Hematopoietic multipotent progenitor cell treated with erythropoietin and hydrocortisone succinate and interleukin-3 and kit ligand, for 15 days (in vitro differentiated cells): ENCODE results near the gene TSPAN3.

Experiments used
- DNase-seq: peaks from one replicate; pipeline ENCODE4 v3.0.0-alpha.2; 2015; ENCODE audit warnings: low spot score

The TSPAN3 gene

DNA sequence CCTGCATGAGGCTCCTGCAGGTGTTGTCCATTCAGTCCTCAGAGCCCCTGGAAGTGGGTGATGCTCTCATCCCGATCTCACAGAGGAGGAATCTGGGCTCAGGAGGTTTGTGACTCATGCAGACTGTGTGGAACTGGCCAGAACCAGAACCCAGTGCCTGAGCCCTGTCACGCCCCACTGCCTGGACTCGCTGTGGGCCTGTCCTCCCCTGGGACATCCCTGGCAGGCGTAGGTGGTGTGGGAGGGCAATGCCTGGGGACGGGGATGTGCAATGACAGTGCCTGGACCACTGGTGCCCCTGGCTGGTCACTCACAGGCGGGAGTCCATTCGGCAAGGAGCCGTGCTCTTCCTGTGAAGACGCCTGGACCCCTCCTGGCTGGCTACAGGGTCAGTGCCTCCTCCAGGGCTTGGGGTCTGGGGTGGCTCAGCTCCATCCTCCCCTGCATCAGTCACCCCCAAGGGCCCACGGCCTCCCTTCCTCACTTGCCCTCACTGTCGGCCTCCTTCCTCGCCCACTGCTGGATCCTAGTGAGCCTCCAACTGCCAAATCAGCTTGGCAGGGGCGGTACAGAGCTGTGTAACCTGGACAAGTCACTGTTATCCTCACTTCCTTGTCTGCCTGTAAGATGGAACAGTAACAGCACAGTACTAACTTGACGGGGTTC is 61.1 kb downstream of the TSPAN3 start:
- no peak for DNase-seq

DNA sequence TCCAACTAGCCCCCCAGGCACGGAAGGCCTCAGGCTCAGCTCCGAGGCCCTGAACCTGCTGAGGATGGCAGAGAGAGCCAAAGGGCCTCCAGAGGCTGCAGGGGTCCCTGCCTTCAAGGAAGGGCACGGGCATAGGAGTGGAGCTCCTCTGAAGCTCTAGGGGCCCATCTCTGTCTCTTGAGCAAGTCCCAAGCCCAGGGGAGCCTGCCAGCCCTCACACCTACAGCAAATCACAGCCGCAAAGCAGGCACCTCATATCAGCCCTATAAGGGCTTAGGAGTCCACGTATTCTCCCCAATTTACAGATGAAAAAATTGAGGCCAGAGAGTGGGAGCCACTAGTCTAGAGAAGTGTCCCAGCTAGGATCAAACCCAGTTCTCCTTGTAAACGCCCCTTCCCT is 61.7 kb downstream of the TSPAN3 start:
- no peak for DNase-seq

DNA sequence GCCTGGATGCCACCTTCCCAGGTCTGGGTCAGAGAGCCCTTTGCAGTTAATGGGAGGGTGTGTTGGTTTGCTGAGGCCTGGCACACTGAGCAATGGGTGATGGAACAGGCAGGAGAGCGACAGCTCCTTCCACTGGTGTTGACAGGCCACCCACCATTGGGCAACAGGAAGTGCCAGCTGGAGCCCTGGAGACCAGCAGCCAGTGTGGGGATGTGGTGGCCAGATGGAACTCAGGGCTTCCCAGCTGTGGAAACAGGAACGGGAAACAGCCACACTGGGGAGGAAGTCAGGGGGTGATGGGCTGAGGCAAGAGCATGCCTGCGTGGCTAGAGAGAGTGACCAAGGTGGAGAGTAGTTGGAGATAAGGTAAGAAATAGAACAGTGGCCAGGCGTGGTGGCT is 66.7 kb downstream of the TSPAN3 start:
- no peak for DNase-seq

DNA sequence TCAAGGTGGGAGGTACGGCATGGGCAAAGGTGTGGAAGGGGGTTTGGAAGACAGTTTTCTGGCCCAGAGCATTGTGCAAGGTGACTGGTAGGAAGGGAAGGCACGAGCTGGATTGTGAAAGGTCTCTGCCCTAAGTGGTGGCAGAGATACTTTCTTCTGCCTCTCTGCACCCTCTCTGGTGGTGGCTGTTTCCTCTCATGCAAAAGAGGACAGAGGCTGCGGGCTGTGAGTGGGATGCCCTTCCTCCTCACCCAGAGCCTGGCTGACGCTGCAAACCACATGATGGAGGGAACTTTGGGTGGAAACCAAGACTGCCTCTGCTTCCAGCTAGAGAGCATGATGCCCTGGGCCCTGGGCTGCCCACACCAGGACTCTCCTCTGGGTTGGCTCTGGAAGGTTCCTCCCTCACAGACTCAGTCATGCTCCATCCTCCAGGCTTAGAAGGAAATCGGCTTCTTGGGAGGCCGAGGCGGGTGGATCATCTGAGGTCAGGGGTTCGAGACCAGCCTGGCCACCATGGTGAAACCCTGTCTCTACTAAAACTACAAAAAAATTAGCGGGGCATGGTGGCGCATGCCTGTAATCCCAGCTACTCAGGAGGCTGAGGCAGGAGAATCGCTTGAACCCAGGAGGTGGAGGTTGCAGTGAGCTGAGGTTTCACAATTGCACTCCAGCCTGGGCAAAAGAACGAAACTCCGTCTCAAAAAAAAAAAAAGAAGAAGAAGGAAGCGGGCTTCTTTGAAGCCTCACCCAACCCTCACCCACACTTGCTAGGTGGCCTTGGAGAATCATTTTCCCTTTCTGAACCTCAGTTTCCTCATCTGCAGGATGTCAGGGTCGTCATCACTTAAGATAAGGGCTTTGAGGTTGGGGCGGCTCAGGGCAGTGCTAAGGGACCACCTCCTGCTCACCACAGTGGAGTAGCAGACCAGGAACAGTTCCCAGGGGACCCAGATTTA is 67.7 kb downstream of the TSPAN3 start:
- DNase-seq: no peak

DNA sequence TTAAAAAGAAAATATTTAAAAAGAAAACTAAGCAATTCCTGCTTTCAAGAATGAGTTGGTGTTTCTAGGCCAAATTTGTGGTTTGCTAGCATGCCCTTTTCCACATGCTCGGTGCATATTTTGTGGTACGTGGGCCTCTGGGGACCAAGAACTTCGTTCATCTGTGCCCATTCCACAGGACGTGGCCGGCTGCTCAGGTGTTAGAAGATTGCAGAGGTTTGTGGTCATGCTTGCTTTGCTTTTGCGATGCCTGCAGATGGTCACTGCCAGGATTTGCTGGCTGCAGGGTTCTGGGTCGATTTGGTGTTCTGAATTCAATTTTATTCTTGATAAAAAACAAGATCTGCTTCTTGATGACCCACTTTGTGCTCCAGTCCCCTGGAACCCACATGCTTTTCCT is 68.5 kb downstream of the TSPAN3 start:
- DNase-seq: no peak

DNA sequence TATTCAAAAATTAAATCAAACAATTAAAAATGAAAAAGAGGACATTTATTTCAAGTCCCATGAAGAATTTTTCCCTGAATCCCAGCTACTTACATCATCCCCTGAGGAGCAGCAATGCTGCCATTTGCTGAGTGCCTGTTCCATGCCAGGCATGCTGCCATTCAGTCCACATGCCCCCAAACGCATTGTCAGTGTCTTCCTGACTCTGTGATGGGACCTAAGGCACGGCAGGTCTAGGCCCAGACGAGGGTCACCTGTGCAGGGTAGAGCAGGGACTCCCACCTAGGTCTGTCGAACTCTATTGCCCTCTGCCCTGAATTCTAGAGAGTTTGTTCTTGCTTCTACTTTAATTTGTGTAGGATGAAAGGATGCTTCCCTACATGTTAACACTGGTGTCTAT is 68.9 kb downstream of the TSPAN3 start:
- DNase-seq: no peak

- DNase-seq: no peak
Observed at GRCh38 chr15:77001351-77001750, 69.6 kb downstream of the TSPAN3 start.

- no peak for DNase-seq
Observed at GRCh38 chr15:76999996-77000395, 70.9 kb downstream of the TSPAN3 start.

DNA sequence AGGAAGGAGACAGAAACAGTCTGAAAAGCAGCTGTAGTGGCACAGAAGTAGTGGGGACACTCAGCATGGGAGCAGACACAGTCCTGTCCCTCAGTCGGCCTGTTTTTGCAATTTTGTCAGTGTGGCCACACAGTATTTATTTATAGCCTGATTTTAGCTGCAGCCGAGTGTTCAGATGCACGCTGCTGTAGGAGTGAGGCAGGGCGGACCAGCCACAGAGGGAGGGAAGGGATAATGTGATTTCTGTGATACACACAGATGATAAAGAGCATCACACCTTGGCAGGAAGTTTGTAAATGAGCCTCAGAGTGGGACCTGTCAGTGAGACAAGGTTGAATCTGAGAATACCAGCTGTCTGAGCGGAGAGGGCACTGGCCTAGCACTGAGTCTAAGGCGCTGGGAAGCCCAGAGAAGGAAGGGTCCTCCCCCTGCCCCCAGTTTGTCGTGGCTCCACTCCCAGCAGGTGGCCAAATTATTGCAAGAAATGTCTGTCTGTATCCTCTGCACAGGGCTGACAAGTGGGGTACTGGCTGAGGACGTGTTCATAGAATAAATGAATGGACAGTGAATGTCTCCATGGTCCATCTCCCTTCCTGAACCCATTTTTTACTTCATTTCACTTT is 72.1 kb downstream of the TSPAN3 start:
- no peak for DNase-seq

GRCh38 chr15:76996526-76997401 is 74.1 kb downstream of the TSPAN3 start:
- no peak for DNase-seq

DNA sequence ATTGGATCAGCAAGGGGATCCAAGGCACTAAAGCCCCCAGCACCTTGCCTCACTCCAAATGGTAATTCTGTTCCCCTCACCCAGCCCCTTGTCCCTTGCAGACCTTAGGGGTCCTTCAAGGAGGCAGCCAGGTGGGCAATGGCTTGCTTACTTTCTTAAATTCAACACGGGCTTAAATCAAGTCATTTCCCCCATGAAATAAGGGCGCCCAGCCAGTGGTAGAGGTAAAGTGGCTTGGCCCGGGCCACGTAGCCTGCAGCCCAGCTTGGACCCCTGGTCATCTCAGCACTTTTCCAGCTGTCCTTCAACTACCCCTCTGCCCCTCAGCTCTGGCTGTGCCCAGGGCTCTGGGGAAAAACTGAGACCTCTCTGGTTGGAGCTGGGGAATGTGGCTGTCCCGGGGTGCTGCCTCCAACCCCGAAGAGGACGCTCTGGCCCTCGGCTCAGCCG is 74.8 kb downstream of the TSPAN3 start:
- no peak for DNase-seq

GRCh38 chr15:76994971-76995945 is 75.7 kb downstream of the TSPAN3 start, which contains the start of gene PSTPIP1:
PSTPIP1 (plus strand) TSS chr15:76995126; CDS start chr15:76995574, 448 bp downstream.
- no peak for DNase-seq

DNA sequence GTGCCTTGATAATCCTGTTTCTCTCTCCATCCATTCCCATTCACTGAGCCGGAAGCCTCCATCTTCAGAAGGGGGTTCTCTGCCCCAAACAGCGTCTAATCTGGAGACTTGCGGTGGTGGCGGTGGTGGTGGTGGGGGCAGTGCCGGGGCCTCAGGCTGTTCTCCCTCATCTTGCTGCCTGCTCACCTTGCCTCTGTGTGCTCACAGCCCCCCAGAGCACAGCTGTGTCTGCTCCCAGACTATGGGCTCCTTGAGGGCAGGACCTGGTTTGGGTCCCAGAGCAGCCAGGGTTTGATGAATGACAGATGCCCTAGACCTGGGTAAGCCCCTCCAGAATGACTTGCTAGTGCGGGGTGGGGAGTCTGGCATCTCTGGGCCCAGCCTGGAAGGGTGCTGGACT is 76.4 kb downstream of the TSPAN3 start:
- no peak for DNase-seq

- no peak for DNase-seq
Observed at GRCh38 chr15:76994001-76994400, 76.9 kb downstream of the TSPAN3 start.

- DNase-seq: no peak
Observed at GRCh38 chr15:76993114-76993725, 77.7 kb downstream of the TSPAN3 start.

DNA sequence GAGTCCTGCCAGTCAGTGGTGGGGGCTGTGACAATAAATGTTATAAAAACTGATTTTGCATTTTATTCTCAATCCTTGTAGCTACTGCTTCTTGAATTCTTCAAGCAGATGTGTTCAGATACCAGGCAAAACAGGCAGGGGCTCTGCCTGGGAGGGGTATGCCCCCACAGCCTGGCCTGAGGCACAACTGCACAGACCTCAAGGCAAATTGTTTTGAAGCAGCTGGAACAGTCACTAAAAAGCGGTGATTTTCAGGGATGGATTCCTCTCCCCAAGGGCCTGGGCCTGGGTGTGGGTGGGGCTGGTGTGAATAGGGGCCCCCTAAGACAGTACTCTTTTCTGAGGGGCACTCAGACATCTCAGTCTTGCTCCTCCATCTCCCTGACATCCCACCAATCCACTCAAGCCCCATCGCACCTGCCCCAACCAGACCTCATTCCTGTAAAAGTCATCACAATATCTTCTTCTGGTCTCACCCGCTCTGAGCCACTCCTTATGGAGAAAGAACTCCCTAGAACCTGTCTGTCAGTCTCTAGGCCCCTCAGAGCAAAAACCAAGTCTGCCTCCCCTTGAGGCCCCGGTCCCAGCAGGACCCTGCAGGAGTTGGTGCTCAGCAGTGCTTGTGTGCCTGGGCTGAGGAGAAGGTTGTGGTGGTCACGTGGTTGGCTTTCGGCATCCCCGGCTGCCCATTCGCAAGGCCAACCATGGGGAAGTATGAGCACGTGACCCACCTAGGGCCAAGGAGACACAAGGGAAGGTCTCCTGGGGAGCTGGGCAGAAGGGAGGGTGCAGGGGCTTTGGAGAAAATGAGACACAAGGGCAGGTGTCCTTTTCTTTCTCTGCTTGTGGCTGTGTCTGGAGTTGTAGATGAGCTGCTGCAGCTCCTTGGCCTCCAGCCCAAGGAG is 78.9 kb downstream of the TSPAN3 start:
- no peak for DNase-seq
